ENCODE data around the gene TSPAN3. TPM values are rescaled to one million over a fixed set of nuclear protein-coding genes. Genes with fewer than 3 reads are reported as not detected.
A peak's percentile ranks its signal among the peaks of the same experiment; 100 is the strongest.

Gene TSPAN3
- total RNA-seq, 3 donors from 2014 or later = 38.6 to 53.1 (median 42.8) TPM

GRCh38 chr15:77096541-77096940, 25.6 kb upstream of the TSPAN3 start:
- H3K4me3 Mint-ChIP-seq = no peak overlapping the region
- no peaks in the 10 kb centered on the region for H3K4me1 Mint-ChIP-seq (ENCODE audit: low read depth)
- H3K27me3 Mint-ChIP-seq (ENCODE audit: low read depth) = peaks cover under 1% of the 10 kb centered on the region
- H3K9me3 Mint-ChIP-seq = no peaks in the 10 kb centered on the region
- H3K36me3 Mint-ChIP-seq (ENCODE audit: insufficient read depth) = no peaks in the 10 kb centered on the region
- no peak for DNase-seq
- ATAC-seq = no peak

GRCh38 chr15:77096138-77096537, 25.2 kb upstream of the TSPAN3 start:
- H3K27me3 Mint-ChIP-seq (ENCODE audit: low read depth) = peaks cover 3% of the 10 kb centered on the region
- ATAC-seq (no peak), DNase-seq (no peak)
- H3K9me3 Mint-ChIP-seq = no peaks in the 10 kb centered on the region
- H3K4me3 Mint-ChIP-seq = no peak overlapping the region
- H3K4me1 Mint-ChIP-seq (ENCODE audit: low read depth) = no peaks in the 10 kb centered on the region
- no peaks in the 10 kb centered on the region for H3K36me3 Mint-ChIP-seq (ENCODE audit: insufficient read depth)

- ATAC-seq (no peak), DNase-seq (no peak)
- Mint-ChIP-seq H3K4me1 (ENCODE audit: low read depth) (no peaks in the 10 kb centered on the region), H3K36me3 (ENCODE audit: insufficient read depth) (no peaks in the 10 kb centered on the region), H3K9me3 (no peaks in the 10 kb centered on the region), H3K27me3 (ENCODE audit: low read depth) (peaks cover 3% of the 10 kb centered on the region), H3K4me3 (no peak overlapping the region)
These were observed 23.6 kb upstream of the TSPAN3 start for GRCh38 chr15:77094397-77095030.

- DNase-seq (no peak), ATAC-seq (no peak)
- Mint-ChIP-seq H3K36me3 (ENCODE audit: insufficient read depth) (no peaks in the 10 kb centered on the region), H3K4me3 (no peak overlapping the region), H3K9me3 (no peaks in the 10 kb centered on the region), H3K27me3 (ENCODE audit: low read depth) (peaks cover 3% of the 10 kb centered on the region), H3K4me1 (ENCODE audit: low read depth) (no peaks in the 10 kb centered on the region)
These were observed 22.5 kb upstream of the TSPAN3 start for GRCh38 chr15:77093436-77093835.

- peaks cover 3% of the 10 kb centered on the region for H3K27me3 Mint-ChIP-seq (ENCODE audit: low read depth)
- H3K36me3 Mint-ChIP-seq (ENCODE audit: insufficient read depth) = no peaks in the 10 kb centered on the region
- no peaks in the 10 kb centered on the region for H3K9me3 Mint-ChIP-seq
- no peaks in the 10 kb centered on the region for H3K4me1 Mint-ChIP-seq (ENCODE audit: low read depth)
- no peak overlapping the region for H3K4me3 Mint-ChIP-seq
- no peak for ATAC-seq
- no peak for DNase-seq
These were observed 20.2 kb upstream of the TSPAN3 start for GRCh38 chr15:77091097-77091496.

DNA sequence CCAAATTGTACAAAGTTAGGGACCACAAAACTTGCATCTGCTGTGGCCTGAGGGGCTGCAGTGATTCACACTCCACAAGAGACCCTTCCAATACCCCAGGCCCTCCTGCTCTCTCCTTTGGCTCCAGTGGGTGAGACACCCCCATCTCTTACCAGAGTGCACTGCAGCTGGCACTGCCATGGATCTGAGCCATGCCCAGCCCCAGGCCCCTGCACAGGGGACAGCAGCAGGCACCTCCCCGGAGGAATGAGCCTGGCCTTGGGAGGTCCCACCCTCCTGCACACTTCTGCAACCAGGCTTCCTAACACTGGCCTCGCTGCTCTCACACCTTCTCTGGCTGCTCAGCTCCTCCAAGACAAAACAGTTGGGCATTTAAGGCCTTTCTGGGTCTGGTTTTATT, 16.3 kb upstream of the TSPAN3 start:
- Mint-ChIP-seq H3K36me3 (ENCODE audit: insufficient read depth) (no peaks in the 10 kb centered on the region), H3K27me3 (ENCODE audit: low read depth) (peaks cover 3% of the 10 kb centered on the region), H3K4me1 (ENCODE audit: low read depth) (peaks cover 24% of the 10 kb centered on the region), H3K4me3 (no peak overlapping the region), H3K9me3 (no peaks in the 10 kb centered on the region)
- no peak for DNase-seq
- ATAC-seq = no peak

- H3K4me3 Mint-ChIP-seq = no peak overlapping the region
- H3K9me3 Mint-ChIP-seq = no peaks in the 10 kb centered on the region
- H3K4me1 Mint-ChIP-seq (ENCODE audit: low read depth) = peaks cover 24% of the 10 kb centered on the region
- peak; percentile 31 to 60 for ATAC-seq
- no peaks in the 10 kb centered on the region for H3K36me3 Mint-ChIP-seq (ENCODE audit: insufficient read depth)
- H3K27me3 Mint-ChIP-seq (ENCODE audit: low read depth) = no peaks in the 10 kb centered on the region
- DNase-seq = no peak
These were observed 14.4 kb upstream of the TSPAN3 start for GRCh38 chr15:77085297-77085696.

DNA sequence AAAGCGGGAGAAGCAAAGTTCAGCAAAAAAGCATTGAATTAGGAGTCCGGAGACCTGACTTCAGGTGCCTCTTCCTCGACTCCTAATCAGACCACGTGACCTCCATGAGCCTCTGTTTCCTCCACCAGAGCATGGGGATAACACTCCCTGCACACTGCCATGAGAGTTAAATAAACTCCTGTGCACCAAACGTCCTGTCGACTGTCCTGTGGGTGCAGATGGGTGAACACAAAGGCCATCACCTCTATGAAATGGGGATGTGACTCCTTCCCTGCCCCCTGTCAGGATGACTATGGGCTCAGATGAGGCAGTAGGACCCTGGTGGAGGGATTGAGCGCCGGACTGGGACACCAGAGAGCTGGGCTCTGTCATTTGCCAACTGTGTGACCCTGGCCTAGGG, 13.5 kb upstream of the TSPAN3 start:
- DNase-seq = no peak
- Mint-ChIP-seq H3K9me3 (no peaks in the 10 kb centered on the region), H3K4me3 (no peak overlapping the region), H3K36me3 (ENCODE audit: insufficient read depth) (no peaks in the 10 kb centered on the region), H3K4me1 (ENCODE audit: low read depth) (peaks cover 24% of the 10 kb centered on the region), H3K27me3 (ENCODE audit: low read depth) (no peaks in the 10 kb centered on the region)
- ATAC-seq = no peak

GRCh38 chr15:77083381-77084160, 12.7 kb upstream of the TSPAN3 start:
- peak; percentile 88 to 89 for ATAC-seq
- peak; percentile 34 for DNase-seq
- Mint-ChIP-seq H3K27me3 (ENCODE audit: low read depth) (no peaks in the 10 kb centered on the region), H3K9me3 (no peaks in the 10 kb centered on the region), H3K4me1 (ENCODE audit: low read depth) (peaks cover 24% of the 10 kb centered on the region), H3K4me3 (peak overlapping the region; percentile 60), H3K36me3 (ENCODE audit: insufficient read depth) (no peaks in the 10 kb centered on the region)

GRCh38 chr15:77081971-77082370, 11.1 kb upstream of the TSPAN3 start:
- Mint-ChIP-seq H3K4me1 (ENCODE audit: low read depth) (peaks cover 24% of the 10 kb centered on the region), H3K27me3 (ENCODE audit: low read depth) (no peaks in the 10 kb centered on the region), H3K4me3 (no peak overlapping the region), H3K9me3 (no peaks in the 10 kb centered on the region), H3K36me3 (ENCODE audit: insufficient read depth) (no peaks in the 10 kb centered on the region)
- DNase-seq = no peak
- no peak for ATAC-seq

- DNase-seq = no peak
- Mint-ChIP-seq H3K4me1 (ENCODE audit: low read depth) (peaks cover 6% of the 10 kb centered on the region), H3K36me3 (ENCODE audit: insufficient read depth) (no peaks in the 10 kb centered on the region), H3K4me3 (no peak overlapping the region), H3K9me3 (no peaks in the 10 kb centered on the region), H3K27me3 (ENCODE audit: low read depth) (peaks cover 5% of the 10 kb centered on the region)
- ATAC-seq = no peak
These were observed 5.5 kb upstream of the TSPAN3 start for GRCh38 chr15:77076323-77076915.

GRCh38 chr15:77075528-77075927, 4.6 kb upstream of the TSPAN3 start:
- H3K4me1 Mint-ChIP-seq (ENCODE audit: low read depth) = peaks cover 9% of the 10 kb centered on the region
- no peak for DNase-seq
- H3K27me3 Mint-ChIP-seq (ENCODE audit: low read depth) = peaks cover 5% of the 10 kb centered on the region
- no peaks in the 10 kb centered on the region for H3K9me3 Mint-ChIP-seq
- no peaks in the 10 kb centered on the region for H3K36me3 Mint-ChIP-seq (ENCODE audit: insufficient read depth)
- no peak for ATAC-seq
- no peak overlapping the region for H3K4me3 Mint-ChIP-seq

GRCh38 chr15:77074350-77074749, 3.4 kb upstream of the TSPAN3 start:
- no peaks in the 10 kb centered on the region for H3K36me3 Mint-ChIP-seq (ENCODE audit: insufficient read depth)
- DNase-seq (no peak), ATAC-seq (no peak)
- peaks cover 16% of the 10 kb centered on the region for H3K4me1 Mint-ChIP-seq (ENCODE audit: low read depth)
- no peaks in the 10 kb centered on the region for H3K9me3 Mint-ChIP-seq
- peaks cover 5% of the 10 kb centered on the region for H3K27me3 Mint-ChIP-seq (ENCODE audit: low read depth)
- H3K4me3 Mint-ChIP-seq = no peak overlapping the region

DNA sequence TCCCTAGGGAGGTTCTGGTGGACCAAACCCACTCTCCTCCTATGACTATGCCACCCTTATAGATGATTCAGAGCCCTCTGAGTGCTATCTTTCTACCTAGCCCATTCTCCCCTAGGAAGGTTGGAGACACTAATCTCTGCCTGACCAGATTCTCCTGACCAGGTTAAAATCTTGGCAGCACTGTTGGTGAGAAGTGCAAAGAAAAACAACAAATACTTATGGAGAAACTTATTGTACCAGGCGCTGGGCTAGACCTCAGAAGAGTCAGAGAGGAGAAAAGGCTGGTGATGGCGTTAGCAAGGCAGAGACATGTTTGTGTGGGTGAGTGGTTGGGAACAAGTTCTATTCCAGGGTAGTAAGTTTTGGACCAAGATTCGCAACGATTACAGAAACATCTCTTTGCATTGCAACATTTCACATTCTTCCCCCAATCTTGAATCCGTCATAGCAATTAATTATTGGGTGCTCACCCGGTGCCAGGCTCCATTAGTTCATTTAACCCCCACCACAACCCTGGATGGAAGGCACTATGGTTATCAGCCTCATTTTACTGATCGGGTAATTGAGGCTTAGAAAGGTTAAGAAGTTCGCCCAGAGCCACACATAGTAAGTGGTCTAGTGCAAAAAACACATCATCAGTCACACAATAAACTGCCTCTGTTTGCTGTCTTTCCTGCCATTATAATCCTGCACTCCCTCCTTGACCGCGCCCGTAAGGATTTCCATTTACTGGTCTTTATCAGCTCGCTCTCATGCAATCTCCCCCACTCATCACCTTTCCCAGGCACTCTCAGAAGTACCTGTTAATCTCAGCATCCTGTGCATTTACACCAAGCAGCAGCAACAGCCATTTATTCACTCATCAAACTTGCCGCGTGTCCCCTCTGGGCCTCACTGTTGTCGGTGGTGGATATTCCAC, 655 bp upstream of the TSPAN3 start:
- no peak for DNase-seq
- Mint-ChIP-seq H3K4me3 (peak overlapping the region; percentile 77), H3K36me3 (ENCODE audit: insufficient read depth) (peaks cover 2% of the 10 kb centered on the region), H3K27me3 (ENCODE audit: low read depth) (peaks cover 5% of the 10 kb centered on the region), H3K4me1 (ENCODE audit: low read depth) (peaks cover 33% of the 10 kb centered on the region), H3K9me3 (no peaks in the 10 kb centered on the region)
- no peak for ATAC-seq
